H1 (cell line): ENCODE measurements around the gene ASPRV1. TPM values are rescaled to one million over a fixed set of nuclear protein-coding genes. Genes with fewer than 3 reads are reported as not detected.

Experiments used
- CTCF ChIA-PET: fragments of 300-600 bp; sonication (Branson Sonifier 250); formaldehyde crosslinking; loops from one replicate; lab custom pipeline; 2021; ENCODE audit not compliant: partially characterized antibody; lab: Charles Lee
- POLR2A ChIA-PET: fragments of 300-600 bp; sonication (Branson Sonifier 250); formaldehyde crosslinking; loops from one replicate; lab custom pipeline; 2021; ENCODE audit warnings: inconsistent platforms; ENCODE audit not compliant: partially characterized antibody; lab: Charles Lee
- DNase-seq, 2 experiments: peaks; one replicate each; pipeline versions ENCODE4 v3.0.0 to v3.0.0-alpha.2; 2010 to 2022; ENCODE audit warnings: low spot score in 2 of 2, low read depth in 1 of 2, mixed read lengths in 1 of 2
- FAIRE-seq: peaks from 2 replicates; lab custom pipeline; 2011; peaks lifted over from hg19 to GRCh38; lab: Jason Lieb, UNC
- H2AFZ ChIP-seq: 2 replicates; pipeline ENCODE4 v1.8.1; 2012; ENCODE audit warnings: low read length, inconsistent platforms
- H2AK5ac ChIP-seq: 2 replicates; pipeline ENCODE4 v1.6.1; 2013; ENCODE audit warnings: low read depth, low read length
- H2BK120ac ChIP-seq: replicated peaks from 2 replicates; pipeline ENCODE3; 2013; ENCODE audit warnings: low read depth, low read length, inconsistent platforms
- H2BK12ac ChIP-seq: 2 replicates; pipeline ENCODE4 v1.6.1; 2013; ENCODE audit warnings: low read depth, low read length
- H2BK15ac ChIP-seq: 2 replicates; pipeline ENCODE4 v1.6.1; 2013; ENCODE audit warnings: low read length
- H2BK20ac ChIP-seq: 2 replicates; pipeline ENCODE4 v1.6.1; 2013; ENCODE audit warnings: low read length
- H2BK5ac ChIP-seq: 2 replicates; pipeline ENCODE4 v1.6.1; 2013; ENCODE audit warnings: low read depth, low read length
- H3K14ac ChIP-seq: 2 replicates; pipeline ENCODE4 v1.6.1; 2013; ENCODE audit warnings: inconsistent platforms; ENCODE audit not compliant: insufficient read length
- H3K18ac ChIP-seq: 2 replicates; pipeline ENCODE4 v1.6.1; 2013; ENCODE audit warnings: low read length; ENCODE audit errors: extremely low read depth
- H3K23ac ChIP-seq: 2 replicates; pipeline ENCODE4 v1.6.1; 2013; ENCODE audit warnings: inconsistent platforms; ENCODE audit not compliant: insufficient read length
- H3K23me2 ChIP-seq: 2 replicates; pipeline ENCODE4 v1.6.1; 2013; ENCODE audit warnings: low read depth, low read length
- H3K27ac ChIP-seq: 2 replicates; pipeline ENCODE4 v1.6.1; 2011; ENCODE audit warnings: low read depth, low read length, inconsistent platforms
- H3K27me3 ChIP-seq, 4 experiments: replicated peaks in 1 of 4; 1 replicate in 1 of 4; 2 replicates in 3 of 4; pipeline versions ENCODE4 v1.6.1 to v1.8.1; 2011 to 2013; ENCODE audit warnings: low read length in 3 of 4, mild to moderate bottlenecking in 3 of 4, inconsistent platforms in 2 of 4, mixed read lengths in 2 of 4, moderate library complexity in 1 of 4; ENCODE audit not compliant: control insufficient read depth in 3 of 4, insufficient read depth in 3 of 4; ENCODE audit errors: extremely low read depth in 1 of 4
- H3K36me3 ChIP-seq, 4 experiments: 2 replicates each; pipeline versions ENCODE4 v1.6.1 to v1.8.1; 2011 to 2013; ENCODE audit warnings: mild to moderate bottlenecking in 4 of 4, low read length in 3 of 4, moderate library complexity in 2 of 4, control low read depth in 1 of 4, inconsistent platforms in 1 of 4; ENCODE audit not compliant: insufficient read depth in 4 of 4, control insufficient read depth in 2 of 4
- H3K4ac ChIP-seq: replicated peaks from 2 replicates; pipeline ENCODE3; 2013; ENCODE audit warnings: low read length, low read depth, mixed read lengths, inconsistent platforms; ENCODE audit not compliant: insufficient read length
- H3K4me1 ChIP-seq, 4 experiments: replicated peaks in 1 of 4; 1 replicate in 1 of 4; 2 replicates in 3 of 4; pipeline versions ENCODE4 v1.6.1 to v1.8.1; 2011 to 2013; ENCODE audit warnings: low read length in 3 of 4, inconsistent platforms in 2 of 4, mixed read lengths in 1 of 4; ENCODE audit not compliant: insufficient read depth in 4 of 4, control insufficient read depth in 3 of 4
- H3K4me2 ChIP-seq, 2 experiments: 2 replicates each; pipeline versions ENCODE4 v1.6.1 to v1.8.1; 2011 to 2013; ENCODE audit warnings: low read depth in 2 of 2, low read length in 2 of 2, control low read depth in 1 of 2, inconsistent platforms in 1 of 2, mild to moderate bottlenecking in 1 of 2; ENCODE audit not compliant: insufficient read depth in 1 of 2
- H3K4me3 ChIP-seq, 4 experiments: fragments of 200-600, 300-600 bp in 1 of 4; sonication (generic), shearing (Covaris generic), sonication (Bioruptor Twin) in 1 of 4; 2 replicates each; pipeline versions ENCODE4 v1.5.1 to v1.8.1; 2011 to 2016; ENCODE audit warnings: low read length in 4 of 4, low read depth in 3 of 4, control low read depth in 2 of 4, inconsistent platforms in 2 of 4, mild to moderate bottlenecking in 2 of 4, mixed read lengths in 1 of 4, moderate library complexity in 1 of 4; ENCODE audit not compliant: insufficient read depth in 2 of 4; ENCODE audit errors: extremely low read depth in 1 of 4
- H3K56ac ChIP-seq: replicated peaks from 2 replicates; pipeline ENCODE3; 2013; ENCODE audit warnings: low read depth, mild to moderate bottlenecking, mixed read lengths, low read length, inconsistent platforms; ENCODE audit not compliant: insufficient read length
- H3K79me1 ChIP-seq: 2 replicates; pipeline ENCODE4 v1.6.1; 2013; ENCODE audit warnings: low read depth, low read length, control low read depth
- H3K79me2 ChIP-seq, 2 experiments: 2 replicates each; pipeline versions ENCODE4 v1.6.1 to v1.8.1; 2012 to 2013; ENCODE audit warnings: low read length in 2 of 2, mild to moderate bottlenecking in 2 of 2, inconsistent platforms in 1 of 2; ENCODE audit not compliant: insufficient read depth in 2 of 2, control insufficient read depth in 1 of 2
- H3K9ac ChIP-seq, 4 experiments: replicated peaks in 1 of 4; 1 replicate in 1 of 4; 2 replicates in 3 of 4; pipeline versions ENCODE4 v1.6.1 to v1.8.1; 2011 to 2013; ENCODE audit warnings: low read depth in 3 of 4, low read length in 3 of 4, control low read depth in 2 of 4, mild to moderate bottlenecking in 2 of 4, moderate library complexity in 2 of 4, inconsistent platforms in 1 of 4; ENCODE audit errors: extremely low read depth in 1 of 4
- H3K9me3 ChIP-seq, 2 experiments: 2 replicates each; pipeline versions ENCODE4 v1.6.1 to v1.8.1; 2012 to 2013; ENCODE audit warnings: mild to moderate bottlenecking in 2 of 2, moderate library complexity in 2 of 2, control low read depth in 1 of 2, inconsistent platforms in 1 of 2, low read depth in 1 of 2, low read length in 1 of 2, mixed read lengths in 1 of 2; ENCODE audit not compliant: insufficient read depth in 2 of 2
- H4K20me1 ChIP-seq, 2 experiments: replicated peaks in 1 of 2; 2 replicates each; pipeline versions ENCODE3 to v1.8.1; 2011 to 2013; ENCODE audit warnings: inconsistent platforms in 2 of 2, low read length in 2 of 2, mild to moderate bottlenecking in 1 of 2; ENCODE audit not compliant: insufficient read depth in 2 of 2, control insufficient read depth in 1 of 2
- H4K5ac ChIP-seq: 2 replicates; pipeline ENCODE4 v1.6.1; 2013; ENCODE audit warnings: low read length, low read depth, mixed read lengths, inconsistent platforms; ENCODE audit not compliant: insufficient read length
- H4K8ac ChIP-seq: 2 replicates; pipeline ENCODE4 v1.8.0; 2013; ENCODE audit warnings: mild to moderate bottlenecking, moderate library complexity, low read length, inconsistent platforms; ENCODE audit not compliant: insufficient read depth; ENCODE audit errors: extremely low read depth
- H4K91ac ChIP-seq: replicated peaks from 2 replicates; pipeline ENCODE3; 2013; ENCODE audit warnings: low read length, mixed read lengths, inconsistent platforms; ENCODE audit not compliant: insufficient read length
- ATF2 ChIP-seq: IDR thresholded peaks from 2 replicates; pipeline ENCODE4 v1.6.1; 2012; ENCODE audit warnings: low read length, inconsistent platforms
- ATF3 ChIP-seq: IDR thresholded peaks from 2 replicates; pipeline ENCODE4 v1.6.1; 2011; ENCODE audit warnings: low read depth, mild to moderate bottlenecking, low read length; ENCODE audit not compliant: insufficient read depth
- CBX5 ChIP-seq: fragments of 300-800, 300-1000 bp; sonication (generic); IDR thresholded peaks from 2 replicates; pipeline ENCODE4 v1.7.1; 2016; ENCODE audit warnings: antibody characterized with exemption, low read length, low read depth
- CBX8 ChIP-seq: fragments of 300-800, 300-1000 bp; sonication (generic); IDR thresholded peaks from 2 replicates; pipeline ENCODE4 v1.7.1; 2016; ENCODE audit warnings: low read depth, low read length, borderline replicate concordance
- CTBP2 ChIP-seq: IDR thresholded peaks from 2 replicates; pipeline ENCODE4 v1.7.0; 2011; ENCODE audit warnings: borderline replicate concordance, mild to moderate bottlenecking, moderate library complexity, mixed read lengths, low read length; ENCODE audit not compliant: insufficient read depth, insufficient read length
- KDM4A ChIP-seq: IDR thresholded peaks from one replicate; pipeline ENCODE4 v1.7.1; 2012; ENCODE audit warnings: low read depth, mild to moderate bottlenecking, moderate library complexity, low read length, inconsistent platforms; ENCODE audit not compliant: severe bottlenecking
- RFX5 ChIP-seq: IDR thresholded peaks from 2 replicates; pipeline ENCODE4 v1.6.1; 2011; ENCODE audit warnings: low read depth, low read length, improper control_type of control experiment, borderline replicate concordance
- SIRT6 ChIP-seq: IDR thresholded peaks from one replicate; pipeline ENCODE4 v1.7.1; 2012; ENCODE audit warnings: low read length, inconsistent platforms
- SIX5 ChIP-seq: IDR thresholded peaks from 2 replicates; pipeline ENCODE4 v1.6.1; 2011; ENCODE audit warnings: mild to moderate bottlenecking, low read depth, low read length
- TAF7 ChIP-seq: optimal IDR thresholded peaks from 2 replicates; pipeline ENCODE3; 2011; ENCODE audit warnings: low read depth, mild to moderate bottlenecking, inconsistent platforms, low read length, moderate library complexity, borderline replicate concordance
- YY1 ChIP-seq: IDR thresholded peaks from 2 replicates; pipeline ENCODE4 v1.6.1; 2011; ENCODE audit warnings: low read depth, mild to moderate bottlenecking, low read length
- ZNF274 ChIP-seq: IDR thresholded peaks from 2 replicates; pipeline ENCODE4 v1.7.0; 2012; ENCODE audit warnings: low read length, borderline replicate concordance; ENCODE audit errors: extremely low read depth
- WGBS, 2 experiments: shearing (Covaris generic) in 1 of 2; methylation state at CpG; one replicate each; pipeline versions ENCODE4 v1.1.6 to v1.1.7; 2013 to 2015; ENCODE audit warnings: low lambda C conversion rate in 2 of 2, mixed read lengths in 2 of 2, inconsistent platforms in 1 of 2, low coverage in 1 of 2, missing lambda C conversion rate in 1 of 2; ENCODE audit not compliant: insufficient replicate concordance in 2 of 2, insufficient coverage in 1 of 2, insufficient read length in 1 of 2; ENCODE audit errors: extremely low coverage in 1 of 2, missing lambda C conversion rate in 1 of 2; 5-methylcytosine and 5-hydroxymethylcytosine counted together
- polyA plus RNA-seq, 7 experiments: library from polyadenylated mRNA; depleted of rRNA in 3 of 7; stranded (reverse) in 5 of 7; unstranded in 2 of 7; fragments of >200 nt in 5 of 7; fragments of 200-250 nt in 2 of 7; gene quantifications; 1 replicate in 5 of 7; 2 replicates in 1 of 7; 4 replicates in 1 of 7; pipeline versions ENCODE4 v1.2.1 to v1.2.3, GENCODE V29; 2011 to 2013; ENCODE audit warnings: missing spikeins in 2 of 7, mixed read lengths in 2 of 7
- total RNA-seq: library from RNA; stranded (reverse); fragmentation: NEBNext Ultra II Directional; extraction: Animal tissue kit (Norgen Biotek cat#: 25700); gene quantifications from 2 replicates; pipeline ENCODE4 v1.2.1, GENCODE V29; 2021

The ASPRV1 gene
- total and polyA plus RNA-seq, 2 of the 8 experiments (the other 6 are each of a cell fraction or from before 2014, with no cell fraction given): 0.59 to 0.95 TPM

GRCh38 chr2:69944756-69945155 is 16.7 kb downstream of the ASPRV1 start:
- CTCF ChIA-PET: interaction anchor here (0.8 to 2.7 kb wide), 6 partner anchors 8 to 65 kb away, joined by 3 to 10 read pairs (median 4); partner anchors contain the start of gene MXD1
- 95% methylated on average over 7 of the region's 7 CpGs; no CpG with 5 or more reads in 1 of the 2 experiments for WGBS, 2 experiments
- no peak overlapping the region for H4K8ac ChIP-seq
- FAIRE-seq: no peak
- H3K4ac ChIP-seq: no peak overlapping the region
- no peak for TF ChIP-seq ATF3
- no peak for TF ChIP-seq SIX5
- no peak for TF ChIP-seq ATF2
- no peak for TF ChIP-seq RFX5
- no peak for TF ChIP-seq YY1
- no peak for TF ChIP-seq KDM4A
- TF ChIP-seq TAF7: no peak
- no peak for TF ChIP-seq CTBP2
- TF ChIP-seq CBX8: no peak
- TF ChIP-seq SIRT6: no peak
- TF ChIP-seq ZNF274: no peak
- TF ChIP-seq CBX5: no peak
- no peak overlapping the region for H3K18ac ChIP-seq
- DNase-seq: no peak
- no peak overlapping the region for H3K9ac ChIP-seq
- peaks cover 0 to 3% (median 0%) of the 10 kb centered on the region in 4 experiments; a peak in 1 of 7 replicates for H3K4me1 ChIP-seq
- no peaks in the 10 kb centered on the region; a peak in 1 of 7 replicates for H3K27me3 ChIP-seq
- no peaks in the 10 kb centered on the region for H4K20me1 ChIP-seq
- H2AK5ac ChIP-seq: no peak overlapping the region
- no peak overlapping the region for H2BK15ac ChIP-seq
- no peak overlapping the region for H3K4me2 ChIP-seq
- no peaks in the 10 kb centered on the region for H3K9me3 ChIP-seq
- no peak overlapping the region for H2BK12ac ChIP-seq
- H3K23ac ChIP-seq: no peak overlapping the region
- no peaks in the 10 kb centered on the region for H3K36me3 ChIP-seq
- no peak overlapping the region for H2BK120ac ChIP-seq
- no peak overlapping the region for H2BK5ac ChIP-seq
- POLR2A ChIA-PET: no interaction called here
- no peak overlapping the region for H4K91ac ChIP-seq
- no peak overlapping the region for H2BK20ac ChIP-seq
- no peak overlapping the region for H2AFZ ChIP-seq
- H3K14ac ChIP-seq: no peak overlapping the region
- no peak overlapping the region for H4K5ac ChIP-seq
- H3K4me3 ChIP-seq: no peak overlapping the region
- H3K56ac ChIP-seq: no peak overlapping the region
- H3K79me1 ChIP-seq: no peaks in the 10 kb centered on the region
- H3K79me2 ChIP-seq: no peaks in the 10 kb centered on the region
- no peaks in the 10 kb centered on the region for H3K23me2 ChIP-seq
- H3K27ac ChIP-seq: no peak overlapping the region
